Neural progenitor cell (in vitro differentiated cells): Measurements from ENCODE around the gene PEX11G.

Experiments
- CTCF ChIP-seq: fragments of 200-600 bp; sonication (generic); IDR thresholded peaks from 2 replicates; pipeline ENCODE4 v1.5.1; 2017; ENCODE audit warnings: antibody characterized with exemption, mild to moderate bottlenecking
- EZH2 ChIP-seq: fragments of 200-600 bp; sonication (generic); IDR thresholded peaks from 2 replicates; pipeline ENCODE4 v1.6.1; 2017; ENCODE audit warnings: antibody characterized with exemption, mild to moderate bottlenecking, moderate library complexity

DNA sequence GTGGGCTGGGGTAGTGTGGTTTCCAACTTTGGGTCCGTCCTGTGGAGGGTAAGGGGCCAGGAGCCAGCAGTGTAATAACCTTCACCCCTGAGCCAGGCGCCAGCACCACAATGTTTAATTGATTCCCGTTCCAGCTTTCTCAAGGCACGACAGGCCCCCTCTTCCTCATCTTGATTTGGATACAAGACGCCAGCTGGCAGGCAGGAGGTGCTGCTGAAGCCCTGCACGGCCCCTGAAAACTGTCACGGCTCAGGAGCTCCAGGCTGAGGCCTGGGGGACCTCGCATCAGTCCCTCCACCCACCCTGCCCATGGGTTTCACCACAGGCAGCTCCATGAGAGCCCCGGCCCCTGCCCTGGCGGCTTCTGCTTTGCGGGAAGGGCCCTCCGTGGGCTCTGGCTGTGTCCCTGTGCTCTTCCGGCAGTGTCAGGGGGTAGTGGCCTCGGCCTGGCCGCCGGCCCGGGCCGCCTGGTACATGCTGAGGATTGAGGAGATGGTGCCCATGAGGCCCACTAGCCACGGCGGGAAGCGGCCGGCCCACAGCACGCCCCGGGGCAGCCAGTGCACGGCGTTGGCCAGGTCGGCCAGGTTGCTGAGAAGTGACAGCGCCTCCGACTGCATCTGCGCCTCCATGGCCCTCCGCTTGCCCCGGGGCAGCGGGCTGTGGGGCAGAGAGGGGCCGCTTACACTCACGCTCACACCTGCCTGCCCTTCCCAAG lies 11.9 kb downstream of the PEX11G start:
- TF ChIP-seq CTCF (no peak), EZH2 (no peak)
